H1 (cell line): Measurements from ENCODE around the gene MRPS14. TPM values are rescaled to one million over a fixed set of nuclear protein-coding genes. Genes with fewer than 3 reads are reported as not detected.

Experiments
- CTCF ChIA-PET: fragments of 300-600 bp; sonication (Branson Sonifier 250); formaldehyde crosslinking; loops from one replicate; lab custom pipeline; 2021; ENCODE audit not compliant: partially characterized antibody; lab: Charles Lee
- POLR2A ChIA-PET: fragments of 300-600 bp; sonication (Branson Sonifier 250); formaldehyde crosslinking; loops from one replicate; lab custom pipeline; 2021; ENCODE audit warnings: inconsistent platforms; ENCODE audit not compliant: partially characterized antibody; lab: Charles Lee
- DNase-seq, 2 experiments: peaks; one replicate each; pipeline versions ENCODE4 v3.0.0 to v3.0.0-alpha.2; 2010 to 2022; ENCODE audit warnings: low spot score in 2 of 2, low read depth in 1 of 2, mixed read lengths in 1 of 2
- FAIRE-seq: peaks from 2 replicates; lab custom pipeline; 2011; peaks lifted over from hg19 to GRCh38; lab: Jason Lieb, UNC
- H2AFZ ChIP-seq: 2 replicates; pipeline ENCODE4 v1.8.1; 2012; ENCODE audit warnings: low read length, inconsistent platforms
- H2AK5ac ChIP-seq: 2 replicates; pipeline ENCODE4 v1.6.1; 2013; ENCODE audit warnings: low read depth, low read length
- H2BK120ac ChIP-seq: replicated peaks from 2 replicates; pipeline ENCODE3; 2013; ENCODE audit warnings: low read depth, low read length, inconsistent platforms
- H2BK12ac ChIP-seq: 2 replicates; pipeline ENCODE4 v1.6.1; 2013; ENCODE audit warnings: low read depth, low read length
- H2BK15ac ChIP-seq: 2 replicates; pipeline ENCODE4 v1.6.1; 2013; ENCODE audit warnings: low read length
- H2BK20ac ChIP-seq: 2 replicates; pipeline ENCODE4 v1.6.1; 2013; ENCODE audit warnings: low read length
- H2BK5ac ChIP-seq: 2 replicates; pipeline ENCODE4 v1.6.1; 2013; ENCODE audit warnings: low read depth, low read length
- H3K14ac ChIP-seq: 2 replicates; pipeline ENCODE4 v1.6.1; 2013; ENCODE audit warnings: inconsistent platforms; ENCODE audit not compliant: insufficient read length
- H3K18ac ChIP-seq: 2 replicates; pipeline ENCODE4 v1.6.1; 2013; ENCODE audit warnings: low read length; ENCODE audit errors: extremely low read depth
- H3K23ac ChIP-seq: 2 replicates; pipeline ENCODE4 v1.6.1; 2013; ENCODE audit warnings: inconsistent platforms; ENCODE audit not compliant: insufficient read length
- H3K23me2 ChIP-seq: 2 replicates; pipeline ENCODE4 v1.6.1; 2013; ENCODE audit warnings: low read depth, low read length
- H3K27ac ChIP-seq: 2 replicates; pipeline ENCODE4 v1.6.1; 2011; ENCODE audit warnings: low read depth, low read length, inconsistent platforms
- H3K27me3 ChIP-seq, 4 experiments: replicated peaks in 1 of 4; 1 replicate in 1 of 4; 2 replicates in 3 of 4; pipeline versions ENCODE4 v1.6.1 to v1.8.1; 2011 to 2013; ENCODE audit warnings: low read length in 3 of 4, mild to moderate bottlenecking in 3 of 4, inconsistent platforms in 2 of 4, mixed read lengths in 2 of 4, moderate library complexity in 1 of 4; ENCODE audit not compliant: control insufficient read depth in 3 of 4, insufficient read depth in 3 of 4; ENCODE audit errors: extremely low read depth in 1 of 4
- H3K36me3 ChIP-seq, 4 experiments: 2 replicates each; pipeline versions ENCODE4 v1.6.1 to v1.8.1; 2011 to 2013; ENCODE audit warnings: mild to moderate bottlenecking in 4 of 4, low read length in 3 of 4, moderate library complexity in 2 of 4, control low read depth in 1 of 4, inconsistent platforms in 1 of 4; ENCODE audit not compliant: insufficient read depth in 4 of 4, control insufficient read depth in 2 of 4
- H3K4ac ChIP-seq: replicated peaks from 2 replicates; pipeline ENCODE3; 2013; ENCODE audit warnings: low read length, low read depth, mixed read lengths, inconsistent platforms; ENCODE audit not compliant: insufficient read length
- H3K4me1 ChIP-seq, 4 experiments: replicated peaks in 1 of 4; 1 replicate in 1 of 4; 2 replicates in 3 of 4; pipeline versions ENCODE4 v1.6.1 to v1.8.1; 2011 to 2013; ENCODE audit warnings: low read length in 3 of 4, inconsistent platforms in 2 of 4, mixed read lengths in 1 of 4; ENCODE audit not compliant: insufficient read depth in 4 of 4, control insufficient read depth in 3 of 4
- H3K4me2 ChIP-seq, 2 experiments: 2 replicates each; pipeline versions ENCODE4 v1.6.1 to v1.8.1; 2011 to 2013; ENCODE audit warnings: low read depth in 2 of 2, low read length in 2 of 2, control low read depth in 1 of 2, inconsistent platforms in 1 of 2, mild to moderate bottlenecking in 1 of 2; ENCODE audit not compliant: insufficient read depth in 1 of 2
- H3K4me3 ChIP-seq, 4 experiments: fragments of 200-600, 300-600 bp in 1 of 4; sonication (generic), shearing (Covaris generic), sonication (Bioruptor Twin) in 1 of 4; 2 replicates each; pipeline versions ENCODE4 v1.5.1 to v1.8.1; 2011 to 2016; ENCODE audit warnings: low read length in 4 of 4, low read depth in 3 of 4, control low read depth in 2 of 4, inconsistent platforms in 2 of 4, mild to moderate bottlenecking in 2 of 4, mixed read lengths in 1 of 4, moderate library complexity in 1 of 4; ENCODE audit not compliant: insufficient read depth in 2 of 4; ENCODE audit errors: extremely low read depth in 1 of 4
- H3K56ac ChIP-seq: replicated peaks from 2 replicates; pipeline ENCODE3; 2013; ENCODE audit warnings: low read depth, mild to moderate bottlenecking, mixed read lengths, low read length, inconsistent platforms; ENCODE audit not compliant: insufficient read length
- H3K79me1 ChIP-seq: 2 replicates; pipeline ENCODE4 v1.6.1; 2013; ENCODE audit warnings: low read depth, low read length, control low read depth
- H3K79me2 ChIP-seq, 2 experiments: 2 replicates each; pipeline versions ENCODE4 v1.6.1 to v1.8.1; 2012 to 2013; ENCODE audit warnings: low read length in 2 of 2, mild to moderate bottlenecking in 2 of 2, inconsistent platforms in 1 of 2; ENCODE audit not compliant: insufficient read depth in 2 of 2, control insufficient read depth in 1 of 2
- H3K9ac ChIP-seq, 4 experiments: replicated peaks in 1 of 4; 1 replicate in 1 of 4; 2 replicates in 3 of 4; pipeline versions ENCODE4 v1.6.1 to v1.8.1; 2011 to 2013; ENCODE audit warnings: low read depth in 3 of 4, low read length in 3 of 4, control low read depth in 2 of 4, mild to moderate bottlenecking in 2 of 4, moderate library complexity in 2 of 4, inconsistent platforms in 1 of 4; ENCODE audit errors: extremely low read depth in 1 of 4
- H3K9me3 ChIP-seq, 2 experiments: 2 replicates each; pipeline versions ENCODE4 v1.6.1 to v1.8.1; 2012 to 2013; ENCODE audit warnings: mild to moderate bottlenecking in 2 of 2, moderate library complexity in 2 of 2, control low read depth in 1 of 2, inconsistent platforms in 1 of 2, low read depth in 1 of 2, low read length in 1 of 2, mixed read lengths in 1 of 2; ENCODE audit not compliant: insufficient read depth in 2 of 2
- H4K20me1 ChIP-seq, 2 experiments: replicated peaks in 1 of 2; 2 replicates each; pipeline versions ENCODE3 to v1.8.1; 2011 to 2013; ENCODE audit warnings: inconsistent platforms in 2 of 2, low read length in 2 of 2, mild to moderate bottlenecking in 1 of 2; ENCODE audit not compliant: insufficient read depth in 2 of 2, control insufficient read depth in 1 of 2
- H4K5ac ChIP-seq: 2 replicates; pipeline ENCODE4 v1.6.1; 2013; ENCODE audit warnings: low read length, low read depth, mixed read lengths, inconsistent platforms; ENCODE audit not compliant: insufficient read length
- H4K8ac ChIP-seq: 2 replicates; pipeline ENCODE4 v1.8.0; 2013; ENCODE audit warnings: mild to moderate bottlenecking, moderate library complexity, low read length, inconsistent platforms; ENCODE audit not compliant: insufficient read depth; ENCODE audit errors: extremely low read depth
- H4K91ac ChIP-seq: replicated peaks from 2 replicates; pipeline ENCODE3; 2013; ENCODE audit warnings: low read length, mixed read lengths, inconsistent platforms; ENCODE audit not compliant: insufficient read length
- CTCF ChIP-seq, 3 experiments: IDR thresholded peaks; 1 replicate in 2 of 3; 2 replicates in 1 of 3; pipeline versions ENCODE4 v1.5.1 to v1.6.1; 2011; ENCODE audit warnings: low read length in 3 of 3, mild to moderate bottlenecking in 3 of 3, inconsistent platforms in 2 of 3, low read depth in 1 of 3, moderate library complexity in 1 of 3; ENCODE audit not compliant: insufficient read depth in 1 of 3; ENCODE audit errors: control extremely low read depth in 1 of 3
- EGR1 ChIP-seq: IDR thresholded peaks from 2 replicates; pipeline ENCODE4 v1.6.1; 2011; ENCODE audit warnings: low read depth, low read length, borderline replicate concordance
- KDM4A ChIP-seq: IDR thresholded peaks from one replicate; pipeline ENCODE4 v1.7.1; 2012; ENCODE audit warnings: low read depth, mild to moderate bottlenecking, moderate library complexity, low read length, inconsistent platforms; ENCODE audit not compliant: severe bottlenecking
- POU5F1 ChIP-seq: IDR thresholded peaks from 2 replicates; pipeline ENCODE4 v1.6.1; 2011; ENCODE audit warnings: low read depth, mild to moderate bottlenecking, low read length, moderate library complexity
- SIRT6 ChIP-seq: IDR thresholded peaks from one replicate; pipeline ENCODE4 v1.7.1; 2012; ENCODE audit warnings: low read length, inconsistent platforms
- SIX5 ChIP-seq: IDR thresholded peaks from 2 replicates; pipeline ENCODE4 v1.6.1; 2011; ENCODE audit warnings: mild to moderate bottlenecking, low read depth, low read length
- SP1 ChIP-seq: IDR thresholded peaks from 2 replicates; pipeline ENCODE4 v1.6.1; 2011; ENCODE audit warnings: low read depth, low read length
- SUZ12 ChIP-seq: fragments of 200-600 bp; sonication (generic); IDR thresholded peaks from 2 replicates; pipeline ENCODE4 v1.6.1; 2012; ENCODE audit warnings: mild to moderate bottlenecking, inconsistent platforms, low read length, moderate library complexity, mixed read lengths
- TAF1 ChIP-seq: IDR thresholded peaks from 2 replicates; pipeline ENCODE4 v1.6.1; 2011; ENCODE audit warnings: mild to moderate bottlenecking, low read depth, low read length
- ZNF274 ChIP-seq: IDR thresholded peaks from 2 replicates; pipeline ENCODE4 v1.7.0; 2012; ENCODE audit warnings: low read length, borderline replicate concordance; ENCODE audit errors: extremely low read depth
- WGBS, 2 experiments: shearing (Covaris generic) in 1 of 2; methylation state at CpG; one replicate each; pipeline versions ENCODE4 v1.1.6 to v1.1.7; 2013 to 2015; ENCODE audit warnings: low lambda C conversion rate in 2 of 2, mixed read lengths in 2 of 2, inconsistent platforms in 1 of 2, low coverage in 1 of 2, missing lambda C conversion rate in 1 of 2; ENCODE audit not compliant: insufficient replicate concordance in 2 of 2, insufficient coverage in 1 of 2, insufficient read length in 1 of 2; ENCODE audit errors: extremely low coverage in 1 of 2, missing lambda C conversion rate in 1 of 2; 5-methylcytosine and 5-hydroxymethylcytosine counted together
- polyA plus RNA-seq, 7 experiments: library from polyadenylated mRNA; depleted of rRNA in 3 of 7; stranded (reverse) in 5 of 7; unstranded in 2 of 7; fragments of >200 nt in 5 of 7; fragments of 200-250 nt in 2 of 7; gene quantifications; 1 replicate in 5 of 7; 2 replicates in 1 of 7; 4 replicates in 1 of 7; pipeline versions ENCODE4 v1.2.1 to v1.2.3, GENCODE V29; 2011 to 2013; ENCODE audit warnings: missing spikeins in 2 of 7, mixed read lengths in 2 of 7
- total RNA-seq: library from RNA; stranded (reverse); fragmentation: NEBNext Ultra II Directional; extraction: Animal tissue kit (Norgen Biotek cat#: 25700); gene quantifications from 2 replicates; pipeline ENCODE4 v1.2.1, GENCODE V29; 2021

MRPS14 gene
- total and polyA plus RNA-seq, 2 of the 8 experiments (the other 6 are each of a cell fraction or from before 2014, with no cell fraction given) = 27.5 to 38.7 TPM

GRCh38 chr1:175067362-175068106, 44.3 kb upstream of the MRPS14 start, which contains the start of gene TNN:
TSS of gene TNN (plus strand) at chr1:175067833. CDS start at chr1:175077419, 9,586 bp downstream.
- H3K23ac ChIP-seq = no peak within 1 kb of the TSS
- H3K14ac ChIP-seq = no peak within 1 kb of the TSS
- no peak within 1 kb of the TSS for H2BK120ac ChIP-seq
- H2BK12ac ChIP-seq = 0 out of 2 replicates have a peak within 1 kb of the TSS, but pooled peaks have one; percentile 32
- H3K18ac ChIP-seq = no peak within 1 kb of the TSS
- H3K4me2 ChIP-seq = no peak within 1 kb of the TSS
- no peaks in the 10 kb centered on the region for H3K36me3 ChIP-seq
- H3K79me1 ChIP-seq = no peaks in the 10 kb centered on the region
- H4K91ac ChIP-seq = no peak within 1 kb of the TSS
- H3K56ac ChIP-seq = no peak within 1 kb of the TSS
- H3K9ac ChIP-seq = no peak within 1 kb of the TSS
- CTCF ChIA-PET = interaction anchor here (1.0 to 3.2 kb wide), 11 partner anchors 11 to 756 kb away, joined by 3 to 11 read pairs (median 4); no protein-coding TSS in a partner anchor
- H2BK20ac ChIP-seq = no peak within 1 kb of the TSS
- H2AK5ac ChIP-seq = no peak within 1 kb of the TSS
- H4K5ac ChIP-seq = no peak within 1 kb of the TSS
- H3K23me2 ChIP-seq = no peaks in the 10 kb centered on the region
- no peaks in the 10 kb centered on the region for H3K27me3 ChIP-seq
- DNase-seq (no peak), FAIRE-seq (no peak)
- POLR2A ChIA-PET = interaction anchor here (1.0 to 1.3 kb wide), 2 partner anchors 10 to 38 kb away, joined by 3 to 5 read pairs; no protein-coding TSS in a partner anchor
- no peak within 1 kb of the TSS for H3K4ac ChIP-seq
- H2BK15ac ChIP-seq = no peak within 1 kb of the TSS
- no peak within 1 kb of the TSS for H2BK5ac ChIP-seq
- H3K79me2 ChIP-seq = no peaks in the 10 kb centered on the region
- H3K4me1 ChIP-seq = peaks cover 0 to 10% (median 6%) of the 10 kb centered on the region in 4 experiments; a peak in 5 of 7 replicates
- no peaks in the 10 kb centered on the region for H4K20me1 ChIP-seq
- no peak within 1 kb of the TSS for H3K4me3 ChIP-seq
- H4K8ac ChIP-seq = no peak within 1 kb of the TSS; the same call in 1 of the 2 replicates
- H3K27ac ChIP-seq = no peak within 1 kb of the TSS
- peak within 1 kb of the TSS; percentile 70 for H2AFZ ChIP-seq
- WGBS, 2 experiments = 77% methylated on average over 9 of the region's 9 CpGs; no CpG with 5 or more reads in 1 of the 2 experiments
- H3K9me3 ChIP-seq = no peaks in the 10 kb centered on the region
- TF ChIP-seq CTCF (IDR thresholded peaks at IDR 0.05; ENCODE audit: control extremely low read depth in 1 of 3, insufficient read depth in 1 of 3, low read depth in 1 of 3, low read length in 3 of 3) (no peak), EGR1 (no peak), SP1 (no peak), SIRT6 (no peak), TAF1 (no peak), ZNF274 (no peak), SUZ12 (no peak), POU5F1 (no peak), SIX5 (no peak), KDM4A (no peak)
